ENCODE measurements around the gene HGD. TPM values are rescaled to one million over a fixed set of nuclear protein-coding genes. Genes with fewer than 3 reads are reported as not detected.

Gene HGD
- total RNA-seq, result 0.69 TPM

GRCh38 chr3:120682095-120682681 is at the start of gene HGD:
Gene HGD (minus strand): TSS chr3:120682239. CDS start chr3:120682111, 128 bp downstream.

GRCh38 chr3:120596116-120596852 is 85.8 kb downstream of the HGD start, which contains the start of gene NDUFB4:
Gene NDUFB4 (plus strand): TSS chr3:120596336. CDS start chr3:120596360, 24 bp downstream.

Small RNA genes within 50 kb of the gene (small RNA-seq; reads per million reads assigned to genes)
- gene MTCO1P29, result not detected
- gene MTCO2P29, result not detected

Other genes starting within 250 kb of the HGD start
- 43.6 TPM for gene FSTL1, start 231.2 kb downstream of the HGD start, total RNA-seq
- 44.3 TPM for gene NDUFB4, start 85.9 kb downstream of the HGD start, total RNA-seq
- gene RABL3, start 60.3 kb upstream of the HGD start, total RNA-seq, result 21.9 TPM
- 21.9 TPM for gene GTF2E1, start 60.5 kb upstream of the HGD start, total RNA-seq
- gene STXBP5L, start 226.0 kb upstream of the HGD start, total RNA-seq, result 23.8 TPM